PFSK-1 (cell line): ENCODE measurements around the gene TOLLIP.

Experiments
- POLR2AphosphoS5 ChIP-seq: IDR thresholded peaks from 2 replicates; pipeline ENCODE4 v1.6.1; 2012; ENCODE audit warnings: low read depth, mild to moderate bottlenecking, control low read depth, low read length, moderate library complexity
- SIN3A ChIP-seq: IDR thresholded peaks from 2 replicates; pipeline ENCODE4 v1.6.1; 2012; ENCODE audit warnings: mild to moderate bottlenecking, low read length, moderate library complexity, borderline replicate concordance; ENCODE audit not compliant: insufficient read depth
- TAF1 ChIP-seq: IDR thresholded peaks from 2 replicates; pipeline ENCODE4 v1.6.1; 2012; ENCODE audit warnings: low read length, control low read depth, borderline replicate concordance; ENCODE audit not compliant: insufficient read depth
- TF ChIP-seq, protein P1 (sequence below), 2 experiments: IDR thresholded peaks; 2 replicates each; pipeline versions ENCODE4 v1.6.1 to v1.8.0; 2011 to 2012; ENCODE audit warnings: low read depth in 2 of 2, low read length in 2 of 2, control low read depth in 1 of 2, inconsistent platforms in 1 of 2, mild to moderate bottlenecking in 1 of 2, moderate library complexity in 1 of 2; ENCODE audit not compliant: insufficient read depth in 1 of 2

DNA sequence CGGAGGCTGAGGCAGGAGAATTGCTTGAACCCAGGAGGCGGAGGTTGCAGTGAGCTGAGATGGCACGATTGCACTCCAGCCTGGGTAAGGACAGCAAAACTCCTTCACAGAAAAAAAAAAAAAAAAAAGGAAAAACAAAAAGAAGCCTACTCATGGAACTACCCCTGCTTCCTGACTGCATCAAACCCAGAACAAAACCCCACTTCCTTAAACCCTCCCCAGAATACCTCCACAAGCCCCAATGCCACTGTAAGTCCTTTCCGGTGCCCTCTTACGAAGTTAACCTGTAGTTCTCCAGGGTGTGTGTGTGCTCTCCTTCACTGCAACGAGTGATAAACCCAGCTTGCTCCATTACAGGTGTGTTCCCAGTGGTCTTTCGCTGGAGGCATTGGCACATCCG, 8.6 kb upstream of the TOLLIP start:
- TF ChIP-seq POLR2AphosphoS5 (no peak), SIN3A (no peak), TAF1 (no peak)
- TF ChIP-seq, protein P1, sequence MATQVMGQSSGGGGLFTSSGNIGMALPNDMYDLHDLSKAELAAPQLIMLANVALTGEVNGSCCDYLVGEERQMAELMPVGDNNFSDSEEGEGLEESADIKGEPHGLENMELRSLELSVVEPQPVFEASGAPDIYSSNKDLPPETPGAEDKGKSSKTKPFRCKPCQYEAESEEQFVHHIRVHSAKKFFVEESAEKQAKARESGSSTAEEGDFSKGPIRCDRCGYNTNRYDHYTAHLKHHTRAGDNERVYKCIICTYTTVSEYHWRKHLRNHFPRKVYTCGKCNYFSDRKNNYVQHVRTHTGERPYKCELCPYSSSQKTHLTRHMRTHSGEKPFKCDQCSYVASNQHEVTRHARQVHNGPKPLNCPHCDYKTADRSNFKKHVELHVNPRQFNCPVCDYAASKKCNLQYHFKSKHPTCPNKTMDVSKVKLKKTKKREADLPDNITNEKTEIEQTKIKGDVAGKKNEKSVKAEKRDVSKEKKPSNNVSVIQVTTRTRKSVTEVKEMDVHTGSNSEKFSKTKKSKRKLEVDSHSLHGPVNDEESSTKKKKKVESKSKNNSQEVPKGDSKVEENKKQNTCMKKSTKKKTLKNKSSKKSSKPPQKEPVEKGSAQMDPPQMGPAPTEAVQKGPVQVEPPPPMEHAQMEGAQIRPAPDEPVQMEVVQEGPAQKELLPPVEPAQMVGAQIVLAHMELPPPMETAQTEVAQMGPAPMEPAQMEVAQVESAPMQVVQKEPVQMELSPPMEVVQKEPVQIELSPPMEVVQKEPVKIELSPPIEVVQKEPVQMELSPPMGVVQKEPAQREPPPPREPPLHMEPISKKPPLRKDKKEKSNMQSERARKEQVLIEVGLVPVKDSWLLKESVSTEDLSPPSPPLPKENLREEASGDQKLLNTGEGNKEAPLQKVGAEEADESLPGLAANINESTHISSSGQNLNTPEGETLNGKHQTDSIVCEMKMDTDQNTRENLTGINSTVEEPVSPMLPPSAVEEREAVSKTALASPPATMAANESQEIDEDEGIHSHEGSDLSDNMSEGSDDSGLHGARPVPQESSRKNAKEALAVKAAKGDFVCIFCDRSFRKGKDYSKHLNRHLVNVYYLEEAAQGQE (IDR thresholded peaks at IDR 0.05; ENCODE audit: insufficient read depth in 1 of 2, low read depth in 2 of 2, low read length in 2 of 2): no peak
